GM12878 (cell line): ENCODE results near the gene OVOL1. TPM values are rescaled to one million over a fixed set of nuclear protein-coding genes. Genes with fewer than 3 reads are reported as not detected.

Experiments
- BACH1 ChIP-seq: fragments of 450-650 bp; IDR thresholded peaks from 2 replicates; pipeline ENCODE4 v1.6.1; 2017; ENCODE audit warnings: mild to moderate bottlenecking, borderline replicate concordance
- BHLHE40 ChIP-seq, 2 experiments: fragments of 450-650 bp in 1 of 2; IDR thresholded peaks; 2 replicates each; pipeline ENCODE4 v1.6.1; 2011 to 2017; ENCODE audit warnings: low read depth in 2 of 2, borderline replicate concordance in 1 of 2, improper control_type of control experiment in 1 of 2, low read length in 1 of 2, mild to moderate bottlenecking in 1 of 2
- CHD2 ChIP-seq: IDR thresholded peaks from 2 replicates; pipeline ENCODE4 v1.6.1; 2011; ENCODE audit warnings: low read depth, low read length, improper control_type of control experiment, borderline replicate concordance
- CREM ChIP-seq: IDR thresholded peaks from 2 replicates; pipeline ENCODE4 v1.6.1; 2014; ENCODE audit warnings: antibody characterized with exemption, low read depth
- EED ChIP-seq: sonication (generic); IDR thresholded peaks from 2 replicates; pipeline ENCODE4 v1.6.1; 2016; ENCODE audit warnings: antibody characterized with exemption, low read depth
- ESRRA ChIP-seq: IDR thresholded peaks from 2 replicates; pipeline ENCODE4 v1.6.1; 2012; ENCODE audit warnings: mild to moderate bottlenecking, low read length, improper control_type of control experiment
- EZH2 ChIP-seq: IDR thresholded peaks from 2 replicates; pipeline ENCODE4 v1.6.1; 2012; ENCODE audit warnings: low read depth, mild to moderate bottlenecking, control low read depth, inconsistent platforms, low read length, borderline replicate concordance; ENCODE audit not compliant: control insufficient read depth
- FOXM1 ChIP-seq: IDR thresholded peaks from 2 replicates; pipeline ENCODE4 v1.6.1; 2012; ENCODE audit warnings: low read depth, mild to moderate bottlenecking, inconsistent platforms, low read length, moderate library complexity
- GATAD2B ChIP-seq: fragments of 450-650 bp; conservative IDR thresholded peaks from 2 replicates; pipeline ENCODE4 v1.6.1; 2017; ENCODE audit warnings: low read depth, mild to moderate bottlenecking, moderate library complexity
- HCFC1 ChIP-seq: fragments of 150-350 bp; IDR thresholded peaks from 2 replicates; pipeline ENCODE4 v1.6.1; 2014; ENCODE audit warnings: low read length
- HDGF ChIP-seq: fragments of 450-650 bp; IDR thresholded peaks from 2 replicates; pipeline ENCODE4 v1.6.1; 2016; ENCODE audit warnings: antibody characterized with exemption
- KAT2A ChIP-seq: conservative IDR thresholded peaks from 2 replicates; pipeline ENCODE4 v1.6.1; 2011; ENCODE audit warnings: low read depth, low read length; ENCODE audit not compliant: control insufficient read depth
- LARP7 ChIP-seq: fragments of 450-650 bp; IDR thresholded peaks from 2 replicates; pipeline ENCODE4 v1.6.1; 2017; ENCODE audit warnings: mild to moderate bottlenecking
- MEF2A ChIP-seq: IDR thresholded peaks from 2 replicates; pipeline ENCODE4 v1.6.1; 2011; ENCODE audit warnings: low read depth, mild to moderate bottlenecking, low read length, moderate library complexity; ENCODE audit not compliant: insufficient read depth
- NBN ChIP-seq: fragments of 450-650 bp; IDR thresholded peaks from 2 replicates; pipeline ENCODE4 v1.6.1; 2016
- NR2C2 ChIP-seq: IDR thresholded peaks from 2 replicates; pipeline ENCODE4 v1.6.1; 2011; ENCODE audit warnings: borderline replicate concordance, low read depth; ENCODE audit not compliant: control insufficient read depth, insufficient read length
- POLR2A ChIP-seq: IDR thresholded peaks from 2 replicates; pipeline ENCODE4 v1.6.1; 2011; ENCODE audit warnings: low read depth, mild to moderate bottlenecking, low read length
- POLR2AphosphoS2 ChIP-seq: IDR thresholded peaks from 2 replicates; pipeline ENCODE4 v1.6.1; 2011; ENCODE audit warnings: low read depth, mild to moderate bottlenecking, low read length, improper control_type of control experiment, moderate library complexity
- SMAD5 ChIP-seq: IDR thresholded peaks from 2 replicates; pipeline ENCODE4 v1.6.1; 2016; ENCODE audit warnings: antibody characterized with exemption, low read depth
- SPI1 ChIP-seq: IDR thresholded peaks from 2 replicates; pipeline ENCODE4 v1.6.1; 2011; ENCODE audit warnings: low read depth, mild to moderate bottlenecking, low read length, moderate library complexity, borderline replicate concordance; ENCODE audit not compliant: insufficient read depth
- STAT3 ChIP-seq: IDR thresholded peaks from 2 replicates; pipeline ENCODE4 v1.6.1; 2011; ENCODE audit warnings: low read depth, low read length, improper control_type of control experiment
- TCF7 ChIP-seq: IDR thresholded peaks from 2 replicates; pipeline ENCODE4 v1.6.1; 2014; ENCODE audit warnings: antibody characterized with exemption, borderline replicate concordance
- WRNIP1 ChIP-seq: IDR thresholded peaks from 2 replicates; pipeline ENCODE4 v1.6.1; 2011; ENCODE audit warnings: low read depth, low read length, improper control_type of control experiment, borderline replicate concordance
- ZNF24 ChIP-seq: fragments of 450-650 bp; IDR thresholded peaks from 2 replicates; pipeline ENCODE4 v1.6.1; 2017; ENCODE audit warnings: antibody characterized with exemption, mild to moderate bottlenecking
- polyA plus RNA-seq, 11 experiments: library from polyadenylated mRNA; depleted of rRNA in 4 of 11; unstranded in 6 of 11; stranded (reverse) in 5 of 11; fragments of >200 nt; fragmentation: Nextera tagmentation in 4 of 11; fragmentation: Illumina TruSeq in 1 of 11; extraction: Ambion mirVana in 4 of 11; extraction: Trizol in 1 of 11; gene quantifications; 1 replicate in 1 of 11; 2 replicates in 10 of 11; pipeline versions ENCODE4 v1.2.1 to v1.2.3, GENCODE V29; 2011 to 2016; ENCODE audit warnings: inconsistent platforms in 2 of 11, missing spikeins in 2 of 11, low read depth in 1 of 11
- total RNA-seq, 4 experiments: library from RNA; depleted of rRNA in 3 of 4; stranded (reverse); fragments of >200 nt in 3 of 4; fragmentation: Illumina TruSeq in 1 of 4; extraction: Trizol in 1 of 4; gene quantifications; 2 replicates each; pipeline versions ENCODE4 v1.2.1 to v1.2.3, GENCODE V29; 2013 to 2021
- TF ChIP-seq, protein P1 (sequence below): fragments of 450-650 bp; IDR thresholded peaks from 2 replicates; pipeline ENCODE4 v1.6.1; 2017; ENCODE audit warnings: mild to moderate bottlenecking
- TF ChIP-seq, protein P2 (sequence below): fragments of 450-650 bp; IDR thresholded peaks from 2 replicates; pipeline ENCODE4 v1.6.1; 2017; ENCODE audit warnings: antibody characterized with exemption, mild to moderate bottlenecking, moderate library complexity
- TF ChIP-seq, protein P3 (sequence below): fragments of 450-650 bp; IDR thresholded peaks from 2 replicates; pipeline ENCODE4 v1.6.1; 2016; ENCODE audit warnings: mild to moderate bottlenecking

OVOL1 gene
- total and polyA plus RNA-seq, 10 of the 15 experiments (the other 5 are each of a cell fraction or from before 2014, with no cell fraction given) = 0.04 to 0.96 (median 0.09) TPM; not detected in 7

DNA sequence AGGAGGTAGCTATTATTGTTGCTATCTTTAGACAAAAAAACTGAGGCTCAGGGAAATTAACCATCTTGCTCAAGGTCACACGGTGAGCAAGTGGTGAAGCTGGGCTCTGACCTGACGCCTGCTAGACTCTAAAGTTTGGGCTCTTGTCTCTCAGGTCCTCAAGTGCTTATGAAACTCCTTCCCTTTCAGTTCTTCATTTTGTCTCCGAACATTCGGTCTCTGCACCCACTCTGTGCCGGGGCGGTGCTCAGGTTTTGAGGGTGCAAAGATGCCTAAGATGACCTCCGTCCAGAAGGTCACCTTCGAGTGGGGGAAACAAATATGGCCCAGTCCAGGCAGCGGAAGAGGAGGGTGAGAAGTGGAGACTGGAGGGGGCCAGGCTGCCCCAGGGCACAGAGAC, 16.0 kb downstream of the OVOL1 start (continued):
- TF ChIP-seq, protein P1, sequence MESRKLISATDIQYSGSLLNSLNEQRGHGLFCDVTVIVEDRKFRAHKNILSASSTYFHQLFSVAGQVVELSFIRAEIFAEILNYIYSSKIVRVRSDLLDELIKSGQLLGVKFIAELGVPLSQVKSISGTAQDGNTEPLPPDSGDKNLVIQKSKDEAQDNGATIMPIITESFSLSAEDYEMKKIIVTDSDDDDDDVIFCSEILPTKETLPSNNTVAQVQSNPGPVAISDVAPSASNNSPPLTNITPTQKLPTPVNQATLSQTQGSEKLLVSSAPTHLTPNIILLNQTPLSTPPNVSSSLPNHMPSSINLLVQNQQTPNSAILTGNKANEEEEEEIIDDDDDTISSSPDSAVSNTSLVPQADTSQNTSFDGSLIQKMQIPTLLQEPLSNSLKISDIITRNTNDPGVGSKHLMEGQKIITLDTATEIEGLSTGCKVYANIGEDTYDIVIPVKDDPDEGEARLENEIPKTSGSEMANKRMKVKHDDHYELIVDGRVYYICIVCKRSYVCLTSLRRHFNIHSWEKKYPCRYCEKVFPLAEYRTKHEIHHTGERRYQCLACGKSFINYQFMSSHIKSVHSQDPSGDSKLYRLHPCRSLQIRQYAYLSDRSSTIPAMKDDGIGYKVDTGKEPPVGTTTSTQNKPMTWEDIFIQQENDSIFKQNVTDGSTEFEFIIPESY = no peak
- TF ChIP-seq LARP7 = no peak
- TF ChIP-seq, protein P2, sequence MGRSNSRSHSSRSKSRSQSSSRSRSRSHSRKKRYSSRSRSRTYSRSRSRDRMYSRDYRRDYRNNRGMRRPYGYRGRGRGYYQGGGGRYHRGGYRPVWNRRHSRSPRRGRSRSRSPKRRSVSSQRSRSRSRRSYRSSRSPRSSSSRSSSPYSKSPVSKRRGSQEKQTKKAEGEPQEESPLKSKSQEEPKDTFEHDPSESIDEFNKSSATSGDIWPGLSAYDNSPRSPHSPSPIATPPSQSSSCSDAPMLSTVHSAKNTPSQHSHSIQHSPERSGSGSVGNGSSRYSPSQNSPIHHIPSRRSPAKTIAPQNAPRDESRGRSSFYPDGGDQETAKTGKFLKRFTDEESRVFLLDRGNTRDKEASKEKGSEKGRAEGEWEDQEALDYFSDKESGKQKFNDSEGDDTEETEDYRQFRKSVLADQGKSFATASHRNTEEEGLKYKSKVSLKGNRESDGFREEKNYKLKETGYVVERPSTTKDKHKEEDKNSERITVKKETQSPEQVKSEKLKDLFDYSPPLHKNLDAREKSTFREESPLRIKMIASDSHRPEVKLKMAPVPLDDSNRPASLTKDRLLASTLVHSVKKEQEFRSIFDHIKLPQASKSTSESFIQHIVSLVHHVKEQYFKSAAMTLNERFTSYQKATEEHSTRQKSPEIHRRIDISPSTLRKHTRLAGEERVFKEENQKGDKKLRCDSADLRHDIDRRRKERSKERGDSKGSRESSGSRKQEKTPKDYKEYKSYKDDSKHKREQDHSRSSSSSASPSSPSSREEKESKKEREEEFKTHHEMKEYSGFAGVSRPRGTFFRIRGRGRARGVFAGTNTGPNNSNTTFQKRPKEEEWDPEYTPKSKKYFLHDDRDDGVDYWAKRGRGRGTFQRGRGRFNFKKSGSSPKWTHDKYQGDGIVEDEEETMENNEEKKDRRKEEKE = no peak
- peak; percentile 67; the same call in 1 of the 2 replicates for TF ChIP-seq GATAD2B
- TF ChIP-seq SMAD5 = no peak
- no peak for TF ChIP-seq EZH2
- no peak for TF ChIP-seq TCF7
- TF ChIP-seq HDGF = no peak
- TF ChIP-seq EED = no peak
- no peak for TF ChIP-seq CREM
- peak; percentile 27 to 33; a peak in 2 of 4 replicates for TF ChIP-seq BHLHE40 (IDR thresholded peaks at IDR 0.05; ENCODE audit: borderline replicate concordance in 1 of 2, low read depth in 2 of 2, low read length in 1 of 2)
- TF ChIP-seq FOXM1 = no peak
- TF ChIP-seq POLR2AphosphoS2 = no peak
- TF ChIP-seq HCFC1 = no peak
- peak; percentile 29; the same call in 1 of the 2 replicates for TF ChIP-seq BACH1
- no peak for TF ChIP-seq WRNIP1
- peak; percentile 21; the same call in 1 of the 2 replicates for TF ChIP-seq CHD2
- TF ChIP-seq NR2C2 = no peak
- TF ChIP-seq POLR2A = peak; percentile 38; the same call in 1 of the 2 replicates
- TF ChIP-seq ZNF24 = 0 out of 2 replicates have a peak, but pooled peaks have one; percentile 31
- TF ChIP-seq SPI1 = peak; percentile 96
- TF ChIP-seq NBN = no peak; the same call in none of the 2 replicates
- peak; percentile 97 for TF ChIP-seq ESRRA
- no peak for TF ChIP-seq STAT3
- no peak for TF ChIP-seq KAT2A
- TF ChIP-seq, protein P3, sequence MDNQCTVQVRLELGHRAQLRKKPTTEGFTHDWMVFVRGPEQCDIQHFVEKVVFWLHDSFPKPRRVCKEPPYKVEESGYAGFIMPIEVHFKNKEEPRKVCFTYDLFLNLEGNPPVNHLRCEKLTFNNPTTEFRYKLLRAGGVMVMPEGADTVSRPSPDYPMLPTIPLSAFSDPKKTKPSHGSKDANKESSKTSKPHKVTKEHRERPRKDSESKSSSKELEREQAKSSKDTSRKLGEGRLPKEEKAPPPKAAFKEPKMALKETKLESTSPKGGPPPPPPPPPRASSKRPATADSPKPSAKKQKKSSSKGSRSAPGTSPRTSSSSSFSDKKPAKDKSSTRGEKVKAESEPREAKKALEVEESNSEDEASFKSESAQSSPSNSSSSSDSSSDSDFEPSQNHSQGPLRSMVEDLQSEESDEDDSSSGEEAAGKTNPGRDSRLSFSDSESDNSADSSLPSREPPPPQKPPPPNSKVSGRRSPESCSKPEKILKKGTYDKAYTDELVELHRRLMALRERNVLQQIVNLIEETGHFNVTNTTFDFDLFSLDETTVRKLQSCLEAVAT = no peak
- TF ChIP-seq MEF2A = 0 out of 2 replicates have a peak, but pooled peaks have one; percentile 32
